GM23338 (cell line): ENCODE measurements around the gene ANKLE2. TPM values are rescaled to one million over a fixed set of nuclear protein-coding genes. Genes with fewer than 3 reads are reported as not detected.

Source experiments
- polyA plus RNA-seq: library from polyadenylated mRNA; unstranded; fragments of >200 nt; fragmentation: Nextera tagmentation; extraction: Ambion mirVana; gene quantifications from 2 replicates; pipeline ENCODE4 v1.2.1, GENCODE V29; 2016
- small RNA-seq: library from RNA; depleted of rRNA; stranded (forward); fragments of <200 nt; gene quantifications from one replicate; pipeline ENCODE3, GENCODE V24; 2014; ENCODE audit warnings: low replicate concordance
- total RNA-seq: library from RNA; depleted of rRNA; stranded (reverse); fragments of >200 nt; shearing (Covaris generic); gene quantifications from 2 replicates; pipeline ENCODE4 v1.2.3, GENCODE V29; 2014; rRNA removed

ANKLE2 gene
- total and polyA plus RNA-seq, 2 experiments from 2014 or later = 27.2 to 63.7 TPM

Small RNA genes lying within 50 kb of the gene (small RNA-seq; reads per million reads assigned to genes)
- not detected for gene RNA5SP379

Other genes with a start within 250 kb of the ANKLE2 start
- 1.7 TPM in 1 of 2 replicates, not detected in the other for gene LRCOL1, start 151.2 kb downstream of the ANKLE2 start, total RNA-seq
- gene LRCOL1, start 151.2 kb downstream of the ANKLE2 start, polyA plus RNA-seq = not detected in 2 replicates
- 1.7 and 3.0 TPM in 2 replicates for gene P2RX2, start 143.1 kb downstream of the ANKLE2 start, total RNA-seq
- gene P2RX2, start 143.1 kb downstream of the ANKLE2 start, polyA plus RNA-seq = 1.1 and 2.3 TPM in 2 replicates
- 90.3 and 125 TPM in 2 replicates for gene POLE, start 74.5 kb downstream of the ANKLE2 start, total RNA-seq
- gene POLE, start 74.5 kb downstream of the ANKLE2 start, polyA plus RNA-seq = 29.6 and 33.6 TPM in 2 replicates
- 17.3 and 17.4 TPM in 2 replicates for gene PXMP2, start 74.2 kb downstream of the ANKLE2 start, total RNA-seq
- 19.7 and 24.5 TPM in 2 replicates for gene PXMP2, start 74.2 kb downstream of the ANKLE2 start, polyA plus RNA-seq
- 99.7 and 108 TPM in 2 replicates for gene PGAM5, start 51.0 kb downstream of the ANKLE2 start, total RNA-seq
- gene PGAM5, start 51.0 kb downstream of the ANKLE2 start, polyA plus RNA-seq = 31.1 and 33.0 TPM in 2 replicates
- 36.4 and 57.8 TPM in 2 replicates for gene GOLGA3, start 67.0 kb upstream of the ANKLE2 start, total RNA-seq
- gene GOLGA3, start 67.0 kb upstream of the ANKLE2 start, polyA plus RNA-seq = 10.3 and 12.7 TPM in 2 replicates
- 42.7 and 47.7 TPM in 2 replicates for gene CHFR, start 125.8 kb upstream of the ANKLE2 start, total RNA-seq
- gene CHFR, start 125.8 kb upstream of the ANKLE2 start, polyA plus RNA-seq = 20.6 and 23.0 TPM in 2 replicates
- 14.4 and 17.1 TPM in 2 replicates for gene ZNF605, start 194.5 kb upstream of the ANKLE2 start, total RNA-seq
- gene ZNF605, start 194.5 kb upstream of the ANKLE2 start, polyA plus RNA-seq = 10.7 and 13.5 TPM in 2 replicates
- gene ZNF26, start 224.5 kb upstream of the ANKLE2 start, total RNA-seq = 12.4 and 18.9 TPM in 2 replicates
- 2.5 and 4.8 TPM in 2 replicates for gene ZNF26, start 224.5 kb upstream of the ANKLE2 start, polyA plus RNA-seq